Hematopoietic multipotent progenitor cell (in vitro differentiated cells): Measurements from ENCODE around the gene USH1G. TPM values are rescaled to one million over a fixed set of nuclear protein-coding genes. Genes with fewer than 3 reads are reported as not detected.

Experiments
- DNase-seq, 3 donors: peaks; one replicate each; pipeline ENCODE4 v3.0.0-alpha.2; 2011 to 2015; ENCODE audit warnings: low read depth in 2 of 3, low spot score in 2 of 3
- total RNA-seq: library from RNA; depleted of rRNA; stranded (reverse); fragments of >200 nt; gene quantifications from one replicate; pipeline ENCODE4 v1.2.3, GENCODE V29; 2012

The USH1G gene
- total RNA-seq, 1 donor = under 0.01 TPM

DNA sequence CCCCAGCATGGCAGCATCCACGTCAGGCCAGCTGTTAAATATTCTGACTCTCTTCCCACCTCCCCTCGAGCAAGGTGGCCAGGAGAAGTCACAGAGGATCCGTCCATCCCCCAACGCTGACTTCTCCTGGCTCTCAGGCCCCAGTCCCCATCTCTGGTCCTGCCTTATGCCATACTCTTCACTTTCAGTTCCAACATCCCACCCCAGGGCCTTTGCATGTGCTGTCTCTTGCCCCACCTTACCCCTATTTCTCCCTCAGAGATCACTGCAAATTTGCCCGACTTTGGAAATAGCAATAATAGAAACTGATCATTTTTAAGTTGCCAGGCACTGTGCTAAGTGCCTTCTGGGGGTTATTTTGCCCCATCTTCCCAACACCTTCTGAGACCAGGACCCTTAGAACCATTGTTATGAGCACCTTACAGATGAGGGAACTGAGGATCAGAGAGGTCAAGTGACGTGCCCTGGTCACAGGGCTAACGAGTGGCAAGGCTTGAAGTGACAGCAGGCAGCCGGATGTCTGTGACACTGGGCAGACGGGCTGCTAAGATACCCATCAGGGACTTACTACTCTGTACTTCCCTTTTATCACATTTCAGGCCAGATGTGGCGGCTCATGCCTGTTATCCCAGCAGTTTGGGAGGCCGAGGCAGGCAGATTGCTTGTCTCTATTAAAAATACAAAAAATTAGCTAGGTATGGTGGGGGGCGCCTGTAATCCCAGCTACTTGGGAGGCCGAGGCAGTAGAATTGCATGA lies 31.8 kb upstream of the USH1G start:
- DNase-seq = peak in 1 of 3 donors; percentile 44

DNA sequence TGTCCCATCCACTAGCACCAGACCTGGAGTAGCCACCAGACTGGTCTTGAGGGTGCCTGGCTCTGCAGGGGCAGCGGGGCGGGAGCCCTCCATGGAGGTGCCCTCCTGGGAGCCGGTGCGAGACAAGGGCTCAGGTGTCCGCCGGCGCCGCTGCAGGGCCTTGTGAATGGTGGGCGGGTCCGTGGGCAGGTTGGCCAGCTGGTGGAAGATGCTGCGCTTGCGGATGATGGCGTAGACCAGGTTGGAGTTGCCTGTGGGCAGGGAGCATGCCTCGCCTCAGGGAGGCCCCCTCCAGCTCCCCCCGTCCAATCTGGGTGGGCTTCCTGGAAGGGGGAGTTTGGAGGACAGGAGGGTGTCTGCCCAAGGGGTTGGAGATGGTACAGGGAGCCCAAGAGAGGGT lies 31.1 kb upstream of the USH1G start:
- DNase-seq = no peak

DNA sequence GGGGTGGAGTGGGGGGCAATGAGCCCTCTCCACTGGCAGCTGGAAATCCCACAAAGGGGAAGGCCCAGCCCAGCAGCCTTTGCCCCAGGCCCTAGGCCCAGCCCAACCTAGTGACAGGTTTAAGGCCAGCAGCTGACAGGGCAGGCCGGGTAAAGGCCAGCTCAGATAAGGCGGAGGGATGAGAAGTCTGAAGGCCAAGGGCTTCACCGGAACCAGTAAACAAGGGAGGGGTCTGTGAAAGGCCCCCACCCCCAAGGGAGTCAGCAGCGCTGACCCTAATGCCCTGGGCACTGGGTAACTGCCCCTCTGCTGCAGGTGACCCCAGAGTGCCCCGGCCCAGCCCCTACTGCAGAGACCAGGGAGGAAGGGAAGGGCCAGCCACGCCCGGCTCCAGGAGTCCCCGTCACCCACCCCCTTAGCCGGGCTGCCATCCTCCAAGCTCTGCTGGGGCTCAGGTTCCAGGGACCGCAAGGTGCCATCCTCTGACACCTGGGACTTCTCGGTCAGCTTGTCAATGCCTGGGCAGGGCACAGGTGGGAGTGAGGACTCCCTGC lies 30.2 kb upstream of the USH1G start:
- DNase-seq = no peak

DNA sequence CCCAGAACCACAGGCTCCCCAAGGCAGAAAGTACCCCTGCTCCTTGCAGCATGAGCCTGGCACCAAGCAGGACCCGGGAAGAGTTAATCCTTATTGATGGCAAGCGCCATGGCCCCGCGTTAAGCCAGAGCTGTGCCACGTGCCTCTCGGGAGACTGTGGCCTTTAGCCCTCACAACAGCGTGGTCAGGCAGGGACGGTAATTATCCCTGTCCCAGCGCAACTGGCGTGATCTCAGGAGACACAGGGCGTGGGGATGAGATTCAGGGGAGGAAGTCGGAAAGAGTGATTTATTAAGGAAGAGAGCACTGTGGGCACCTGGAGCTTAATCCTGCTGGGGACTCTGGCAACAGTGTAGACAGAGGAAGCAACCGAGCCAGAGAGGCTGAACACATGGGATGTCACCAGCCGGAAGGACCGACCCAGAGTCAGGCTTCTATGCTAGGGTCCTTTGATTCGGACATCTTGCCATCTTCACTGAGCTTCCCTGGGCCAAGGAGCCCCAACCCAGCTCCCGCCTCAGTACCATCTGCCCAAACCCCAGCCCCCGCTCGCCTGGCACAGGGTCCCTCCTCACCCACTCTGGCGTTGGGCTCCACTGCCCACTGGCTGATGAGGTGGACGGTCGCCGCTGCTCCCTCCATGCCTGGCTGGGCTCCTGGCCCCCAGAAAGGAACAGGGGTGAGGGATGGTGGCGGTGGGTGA lies 29.5 kb upstream of the USH1G start:
- DNase-seq = no peak

DNA sequence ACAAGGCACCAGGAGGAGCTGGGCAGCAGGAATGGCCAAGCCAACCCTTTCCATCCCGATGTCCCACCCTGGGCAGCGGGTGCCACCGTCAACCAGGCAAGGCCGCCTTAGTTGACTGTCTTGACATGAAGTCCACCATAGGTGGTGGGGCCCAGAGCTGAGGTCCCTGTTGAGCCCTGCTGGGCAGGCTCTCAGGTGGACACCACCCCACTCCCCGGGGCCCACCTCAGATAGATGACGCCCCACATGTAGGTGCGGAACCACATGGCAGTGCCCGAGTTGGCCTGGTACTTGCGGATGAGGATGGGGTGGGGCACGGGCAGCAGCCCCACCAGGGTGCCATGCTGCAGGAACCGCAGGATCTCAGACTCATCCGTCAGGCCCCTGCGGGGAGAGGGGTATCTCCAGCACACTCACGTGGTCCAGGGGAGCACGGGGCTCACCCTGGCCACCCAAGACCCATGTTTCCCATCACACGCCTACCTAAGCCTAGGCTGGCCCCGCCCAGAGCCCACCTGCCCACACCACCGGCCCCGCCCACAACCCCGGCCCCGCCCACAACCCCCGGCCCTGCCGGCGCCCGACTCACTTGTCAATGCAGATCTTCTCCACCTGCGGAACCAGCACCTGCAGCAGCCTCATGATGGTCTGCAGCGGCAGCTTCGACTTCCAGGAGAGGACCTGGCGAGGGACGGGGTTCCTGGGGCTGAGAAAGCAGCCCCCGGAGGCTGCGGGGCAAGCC lies 28.8 kb upstream of the USH1G start:
- DNase-seq = no peak

DNA sequence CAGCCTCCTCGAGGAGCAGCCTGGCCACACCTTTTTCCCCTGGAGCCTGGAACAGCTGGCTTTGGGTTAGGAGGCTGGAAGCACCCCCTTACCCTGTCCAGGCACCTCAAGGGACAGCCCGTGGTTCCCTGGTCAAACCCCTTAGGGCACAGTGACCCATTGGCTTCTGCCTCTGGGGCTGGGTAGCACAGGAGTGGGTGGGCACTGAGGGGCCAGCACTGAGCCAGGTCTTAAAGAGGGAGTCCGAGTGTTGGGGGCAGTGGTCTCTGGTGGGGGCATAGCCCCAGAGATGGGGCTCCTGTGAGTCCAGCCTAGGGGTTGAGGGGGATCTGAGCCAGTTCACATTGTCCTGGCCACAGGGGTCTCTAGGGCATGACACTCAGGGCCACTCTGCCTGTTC lies 28.0 kb upstream of the USH1G start:
- no peak for DNase-seq

DNA sequence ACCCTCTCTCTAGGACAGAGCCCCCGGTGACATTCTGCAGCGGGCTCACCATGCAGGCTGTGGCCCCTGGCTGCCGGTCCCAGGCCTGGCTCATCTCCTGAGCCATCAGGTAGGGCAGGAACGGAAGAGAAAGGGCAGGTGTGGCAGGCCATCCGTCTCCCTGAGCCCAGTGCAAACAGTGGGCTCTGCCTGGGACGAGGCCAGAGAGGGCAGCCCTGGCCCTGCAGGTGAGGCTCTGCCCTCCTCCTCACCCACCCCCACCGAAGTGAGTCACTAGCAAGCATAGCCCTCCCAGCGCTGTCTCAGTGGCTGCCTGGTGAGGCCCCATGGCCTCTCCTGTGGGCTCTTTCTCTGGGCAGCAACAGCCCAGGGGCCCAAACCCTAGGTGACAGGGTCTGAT lies 27.2 kb upstream of the USH1G start:
- DNase-seq = no peak

DNA sequence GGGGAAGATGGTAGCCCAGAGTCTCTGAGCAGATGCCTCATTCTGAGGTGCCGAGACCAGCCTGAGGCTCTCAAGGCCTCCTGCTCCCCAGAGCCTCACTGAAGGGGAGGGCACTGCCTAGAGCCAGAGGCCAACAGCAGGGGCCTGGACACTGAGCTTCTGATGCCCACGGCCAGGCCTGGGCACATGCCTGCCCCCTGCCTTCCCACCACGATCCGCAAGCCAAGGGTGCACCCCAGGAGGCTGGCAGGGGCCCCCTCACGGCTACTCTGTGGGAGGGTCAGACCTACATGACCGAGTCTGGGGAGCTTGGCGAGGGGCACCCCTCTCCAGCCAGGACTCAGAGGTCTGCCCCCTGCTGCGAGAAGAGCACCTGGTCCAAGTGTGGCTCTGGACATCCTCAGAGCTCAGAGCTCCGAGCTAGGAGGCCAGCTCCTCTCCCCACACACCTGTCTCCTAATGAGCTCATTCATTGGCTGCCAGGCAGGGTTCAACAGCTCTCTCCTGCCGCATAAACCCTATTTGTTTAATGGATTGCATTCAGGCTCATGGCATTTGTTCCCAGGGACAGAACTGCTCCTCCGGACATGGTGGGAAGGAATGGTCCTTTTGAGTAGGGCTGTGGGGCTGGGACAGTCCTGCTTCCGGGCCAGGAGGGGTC lies 26.5 kb upstream of the USH1G start:
- no peak for DNase-seq

DNA sequence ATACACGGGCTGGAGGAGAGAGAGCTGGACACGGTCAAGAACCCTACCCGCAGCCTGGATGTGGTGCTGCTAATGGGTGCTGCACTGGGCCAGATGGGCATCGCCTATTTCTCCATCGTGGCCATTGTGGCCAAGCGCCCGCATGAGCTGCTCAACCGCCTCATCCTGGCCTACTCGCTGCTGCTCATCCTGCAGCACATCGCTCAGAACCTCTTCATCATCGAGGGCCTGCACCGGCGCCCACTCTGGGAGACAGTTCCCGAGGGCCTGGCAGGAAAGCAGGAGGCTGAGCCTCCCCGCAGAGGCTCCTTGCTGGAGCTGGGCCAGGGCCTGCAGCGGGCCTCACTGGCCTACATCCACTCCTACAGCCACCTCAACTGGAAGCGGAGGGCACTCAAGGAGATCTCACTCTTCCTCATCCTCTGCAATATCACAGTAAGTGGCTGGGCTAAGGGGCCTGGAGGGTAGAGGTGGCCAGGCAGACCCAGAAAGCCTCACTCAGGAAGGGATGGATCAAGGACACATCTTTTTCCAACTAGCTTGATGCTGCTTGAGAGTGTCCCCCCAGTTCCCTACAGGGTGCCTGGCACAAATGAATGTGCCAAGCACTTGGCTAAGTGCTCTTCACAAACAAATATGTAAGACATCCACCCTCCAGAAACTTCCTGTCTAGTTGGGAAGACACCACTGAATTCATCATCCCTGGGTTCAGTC lies 24.1 kb upstream of the USH1G start:
- DNase-seq = no peak

DNA sequence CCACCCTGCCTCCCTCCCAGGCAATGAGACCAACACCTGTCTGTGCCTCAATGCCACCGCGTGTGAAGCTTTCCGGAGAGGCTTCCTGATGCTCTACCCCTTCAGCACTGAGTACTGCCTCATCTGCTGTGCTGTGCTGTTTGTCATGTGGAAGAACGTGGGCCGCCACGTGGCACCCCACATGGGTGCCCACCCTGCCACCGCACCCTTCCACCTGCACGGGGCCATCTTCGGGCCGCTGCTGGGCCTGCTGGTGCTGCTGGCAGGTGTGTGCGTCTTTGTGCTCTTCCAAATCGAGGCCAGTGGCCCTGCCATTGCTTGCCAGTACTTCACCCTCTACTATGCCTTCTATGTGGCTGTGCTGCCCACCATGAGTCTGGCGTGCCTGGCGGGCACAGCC lies 23.6 kb upstream of the USH1G start:
- no peak for DNase-seq

DNA sequence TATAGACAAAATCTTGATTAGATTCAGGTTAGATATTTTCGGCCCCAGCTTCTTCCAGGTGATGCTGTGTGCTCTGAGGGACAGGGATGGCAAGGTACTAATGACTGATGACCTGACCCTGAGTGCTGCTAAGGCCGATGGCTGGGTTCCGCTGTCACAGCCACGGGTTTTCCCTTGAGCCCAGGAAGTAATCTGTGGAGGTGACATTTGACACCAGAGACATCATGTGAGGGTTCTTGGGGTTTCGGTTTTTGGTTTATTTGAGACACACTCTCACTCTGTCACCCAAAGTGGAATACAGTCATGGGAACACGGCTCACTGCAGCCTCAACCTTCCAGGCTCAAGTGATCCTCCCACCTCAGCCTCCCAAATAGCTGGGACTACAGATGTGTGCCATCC lies 22.5 kb upstream of the USH1G start:
- DNase-seq = no peak

DNA sequence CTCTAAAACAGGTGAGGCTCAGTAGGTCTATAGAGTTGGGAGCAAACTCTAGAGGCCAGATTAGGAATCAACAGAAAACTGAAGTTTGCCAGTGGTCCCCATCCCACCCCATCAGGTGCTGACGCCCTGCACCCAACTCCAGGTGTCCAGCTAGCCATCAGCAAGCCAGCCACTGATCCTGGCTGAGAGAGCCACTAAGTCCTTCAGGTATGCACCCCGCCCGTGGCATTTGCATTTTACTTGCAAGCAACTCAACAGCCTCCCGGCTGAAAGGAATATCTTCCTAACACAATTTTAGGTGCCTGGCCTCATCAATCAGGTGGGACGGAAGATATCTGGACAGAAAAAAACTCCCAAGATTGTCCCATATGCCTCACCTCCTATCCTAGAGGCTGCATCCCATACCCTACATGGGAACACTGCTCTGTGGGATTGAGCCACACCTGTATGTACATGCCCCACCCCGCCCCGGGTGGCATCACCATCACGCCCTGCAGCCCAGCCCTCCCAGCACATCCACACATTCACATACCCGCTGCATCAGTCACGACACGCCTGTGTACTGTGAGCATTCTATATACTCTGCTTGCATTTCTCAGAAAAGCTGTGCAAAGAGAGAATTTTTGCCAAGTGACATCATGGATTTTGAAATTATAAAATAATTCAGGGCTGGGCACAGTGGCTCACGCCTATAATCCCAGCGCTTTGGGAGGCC lies 20.9 kb upstream of the USH1G start:
- no peak for DNase-seq

DNA sequence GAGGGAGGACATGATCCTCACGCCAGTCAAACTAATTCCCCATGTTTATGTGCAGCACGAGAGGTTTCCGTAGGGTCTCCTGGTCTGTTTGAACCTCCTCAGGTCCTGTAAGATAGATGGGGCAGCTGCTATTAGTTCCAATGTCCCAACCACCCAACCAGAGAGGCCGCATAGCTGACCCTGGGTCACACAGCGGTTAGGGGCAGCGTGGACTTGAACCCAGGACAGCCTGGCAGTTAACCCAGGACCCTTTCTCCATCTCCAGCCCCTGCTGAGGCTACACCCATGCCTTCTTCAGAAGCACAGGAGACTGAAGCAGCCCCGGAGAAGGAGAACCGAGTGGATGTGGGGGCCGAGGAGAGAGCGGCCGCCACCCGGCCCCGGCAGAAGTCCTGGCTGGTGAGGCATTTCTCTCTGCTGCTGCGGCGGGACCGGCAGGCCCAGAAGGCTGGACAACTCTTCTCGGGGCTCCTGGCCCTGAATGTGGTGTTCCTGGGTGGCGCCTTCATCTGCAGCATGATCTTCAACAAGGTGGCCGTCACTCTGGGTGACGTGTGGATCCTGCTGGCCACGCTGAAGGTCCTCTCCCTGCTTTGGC lies 18.2 kb upstream of the USH1G start:
- DNase-seq = no peak

DNA sequence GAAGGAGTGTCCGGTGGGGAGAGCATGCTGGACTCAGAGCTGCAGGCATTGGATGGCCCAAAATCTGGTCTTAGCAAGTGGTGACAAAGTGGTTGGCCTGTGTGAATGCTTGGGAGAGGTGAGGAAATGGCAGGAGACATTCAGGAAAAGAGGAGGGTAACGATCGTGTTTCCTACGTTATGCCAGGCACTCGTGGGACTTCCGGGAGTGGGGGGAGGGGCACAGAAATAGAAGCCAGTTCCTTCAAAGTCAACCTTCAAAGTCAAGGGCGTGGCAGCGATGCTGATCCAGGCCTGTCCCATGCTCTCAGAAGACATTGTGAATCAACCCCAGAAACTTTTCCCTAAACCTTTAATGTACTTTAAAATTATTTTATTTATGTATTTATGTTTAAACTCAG lies 16.5 kb upstream of the USH1G start:
- DNase-seq = no peak

DNA sequence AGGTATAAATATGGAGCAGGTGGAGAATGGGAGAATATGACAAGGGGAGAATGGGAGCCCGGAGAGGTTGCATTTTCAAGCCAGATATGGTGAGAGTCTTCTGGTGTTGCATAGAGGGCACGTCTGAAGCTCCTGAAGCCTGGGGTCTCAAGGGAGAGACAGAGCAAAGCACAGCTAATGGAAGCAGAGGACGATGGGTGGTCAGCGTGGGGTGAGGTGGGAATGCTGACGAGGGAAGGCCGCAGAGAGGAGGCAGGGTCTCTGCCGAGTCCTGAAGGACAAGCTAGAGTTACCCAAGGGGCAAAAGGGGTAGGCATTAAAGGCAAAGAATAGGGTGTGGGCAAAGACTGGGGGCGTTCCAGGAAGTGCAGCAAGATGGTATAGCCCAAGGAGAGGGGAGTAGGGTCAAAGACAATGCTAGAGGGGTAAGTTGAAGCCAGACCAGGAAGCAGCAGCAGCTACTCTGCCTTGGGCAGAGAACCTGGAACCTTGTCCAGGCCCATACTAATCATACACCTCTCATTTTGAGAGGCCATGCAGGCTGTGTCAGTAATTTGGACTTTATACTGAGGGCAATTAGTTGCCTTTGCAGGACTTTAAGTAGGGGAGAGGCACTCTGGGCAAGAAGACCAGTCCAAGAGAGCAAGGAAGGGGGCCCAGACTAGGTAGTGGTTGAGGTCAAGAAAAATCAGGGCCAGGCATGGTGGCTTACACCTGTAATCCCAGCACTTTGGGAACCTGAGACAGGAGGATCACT lies 15.3 kb upstream of the USH1G start:
- no peak for DNase-seq

DNA sequence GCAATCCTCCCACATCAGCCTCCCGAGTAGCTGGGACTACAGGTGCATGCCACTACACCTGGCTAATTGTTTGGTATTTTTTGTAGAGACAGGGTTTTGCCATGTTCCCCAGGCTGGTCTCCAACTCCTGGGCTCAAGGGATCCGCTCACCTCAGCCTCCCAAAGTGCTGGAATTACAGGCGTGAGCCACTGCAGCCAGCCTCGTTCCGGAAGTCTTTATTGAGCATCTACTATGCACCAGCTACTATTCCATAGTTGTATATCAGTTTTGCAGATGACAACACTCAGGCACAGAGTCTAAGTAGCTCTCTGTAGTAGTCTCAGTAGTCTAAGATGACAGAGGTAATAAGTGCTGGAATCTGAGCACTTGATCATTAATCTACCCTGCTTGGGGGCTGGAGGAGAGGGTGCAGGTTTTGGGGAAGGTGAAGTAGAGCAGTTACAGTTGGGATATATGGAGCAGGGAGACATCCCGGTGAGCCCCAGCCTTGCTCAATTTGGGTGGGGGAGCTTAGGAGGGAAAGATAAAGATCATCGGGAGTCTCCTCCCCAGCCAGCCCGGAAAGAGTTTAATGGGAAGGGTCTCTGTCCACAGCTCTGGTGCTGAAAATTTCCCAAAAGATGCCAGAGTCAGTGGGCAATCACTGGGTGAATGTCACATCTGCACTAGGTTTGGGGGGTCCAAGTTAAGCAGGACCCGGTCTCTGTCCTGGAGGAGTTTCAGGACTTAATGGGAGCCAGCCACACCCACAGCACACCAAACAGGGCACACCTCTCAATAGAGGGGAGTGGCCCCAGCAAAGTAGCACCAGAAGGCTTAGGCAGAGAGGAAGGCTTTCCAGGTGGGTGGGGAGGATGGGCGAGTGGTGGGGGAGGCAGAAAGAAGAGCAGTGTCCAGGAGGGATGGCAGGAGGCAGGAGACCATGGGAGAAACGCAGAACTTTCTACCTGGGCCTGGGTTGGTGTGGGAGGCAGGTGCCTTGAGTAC lies 14.3 kb upstream of the USH1G start:
- DNase-seq = no peak

DNA sequence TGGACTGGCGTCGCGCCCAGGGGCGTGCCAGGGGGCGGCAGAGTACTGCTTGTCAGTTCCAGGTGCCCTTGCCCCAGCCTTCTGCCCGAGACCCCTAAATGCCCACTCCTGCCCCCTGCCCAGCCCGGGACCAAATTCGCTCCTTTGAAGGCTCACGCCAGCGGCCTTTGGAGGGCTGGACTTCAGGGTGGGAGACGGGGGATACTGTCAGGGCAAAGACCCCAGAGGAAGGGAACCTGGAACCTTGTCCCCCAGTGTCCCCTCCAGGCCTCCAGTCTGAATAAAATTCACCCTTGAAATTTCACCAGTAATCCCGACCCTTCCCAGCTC lies 13.4 kb upstream of the USH1G start:
- no peak for DNase-seq
